SK-N-SH treated with all-trans-retinoic acid at 6 μM for 48 hours (cell line): ENCODE measurements around the gene TFAP2A.

Experiments used
- ATAC-seq: fragments of 200-7000 bp; cut with Tn5 transposase; 3 replicates; pipeline ENCODE4 v1.9.1; 2020; ENCODE audit warnings: mild to moderate bottlenecking, moderate library complexity
- BACH2 ChIP-seq: fragments of 250-450 bp; sonication (Bioruptor Pico); IDR thresholded peaks from 2 replicates; pipeline ENCODE4 v1.9.0; 2021; ENCODE audit warnings: mild to moderate bottlenecking, borderline replicate concordance
- CREB5 ChIP-seq: fragments of 250-450 bp; sonication (Bioruptor Pico); IDR thresholded peaks from 2 replicates; pipeline ENCODE4 v1.5.1; 2020; ENCODE audit warnings: low read depth, mild to moderate bottlenecking, moderate library complexity
- CSDC2 ChIP-seq: fragments of 250-450 bp; sonication (Bioruptor Pico); IDR thresholded peaks from 2 replicates; pipeline ENCODE4 v1.5.0; 2020; ENCODE audit warnings: mild to moderate bottlenecking, moderate library complexity
- ESRRG ChIP-seq: fragments of 250-450 bp; sonication (Bioruptor Pico); IDR thresholded peaks from 2 replicates; pipeline ENCODE4 v1.6.1; 2021; ENCODE audit warnings: mild to moderate bottlenecking
- GLIS3 ChIP-seq: fragments of 250-450 bp; sonication (Bioruptor Pico); IDR thresholded peaks from 2 replicates; pipeline ENCODE4 v1.5.0; 2020; ENCODE audit warnings: mild to moderate bottlenecking, moderate library complexity
- ISL1 ChIP-seq: fragments of 250-450 bp; sonication (Bioruptor Pico); IDR thresholded peaks from 2 replicates; pipeline ENCODE4 v2.1.2; 2022; ENCODE audit warnings: mild to moderate bottlenecking, moderate library complexity
- OSR1 ChIP-seq: fragments of 250-450 bp; sonication (Bioruptor Pico); IDR thresholded peaks from 2 replicates; pipeline ENCODE4 v1.8.0; 2022; ENCODE audit warnings: moderate library complexity, mild to moderate bottlenecking, inconsistent platforms
- PATZ1 ChIP-seq: fragments of 250-450 bp; sonication (Bioruptor Pico); IDR thresholded peaks from 2 replicates; pipeline ENCODE4 v1.8.0; 2020; ENCODE audit warnings: mild to moderate bottlenecking, moderate library complexity, borderline replicate concordance
- PPARA ChIP-seq: fragments of 250-450 bp; sonication (Bioruptor Pico); IDR thresholded peaks from 2 replicates; pipeline ENCODE4 v1.5.0; 2020; ENCODE audit warnings: mild to moderate bottlenecking, borderline replicate concordance
- RARB ChIP-seq: fragments of 250-450 bp; sonication (Bioruptor Pico); IDR thresholded peaks from 2 replicates; pipeline ENCODE4 v1.8.0; 2021; ENCODE audit warnings: mild to moderate bottlenecking, moderate library complexity
- SNAI2 ChIP-seq: fragments of 250-450 bp; sonication (Bioruptor Pico); IDR thresholded peaks from 2 replicates; pipeline ENCODE4 v1.5.0; 2020; ENCODE audit warnings: mild to moderate bottlenecking, moderate library complexity
- TOX ChIP-seq: fragments of 250-450 bp; sonication (Bioruptor Pico); IDR thresholded peaks from 2 replicates; pipeline ENCODE4 v1.8.0; 2021; ENCODE audit warnings: mild to moderate bottlenecking, moderate library complexity, borderline replicate concordance
- TSHZ2 ChIP-seq: fragments of 250-450 bp; sonication (Bioruptor Pico); IDR thresholded peaks from 2 replicates; pipeline ENCODE4 v1.5.0; 2020; ENCODE audit warnings: mild to moderate bottlenecking, moderate library complexity
- ZC3H10 ChIP-seq: fragments of 250-450 bp; sonication (Bioruptor Pico); IDR thresholded peaks from 2 replicates; pipeline ENCODE4 v1.5.1; 2021; ENCODE audit warnings: mild to moderate bottlenecking, moderate library complexity
- ZFP30 ChIP-seq: fragments of 450-650 bp; formaldehyde crosslinking; IDR thresholded peaks from 2 replicates; pipeline ENCODE4 v1.5.0; 2022; ENCODE audit warnings: mild to moderate bottlenecking, moderate library complexity
- ZNF8 ChIP-seq: fragments of 450-650 bp; formaldehyde crosslinking; IDR thresholded peaks from 2 replicates; pipeline ENCODE4 v1.5.0; 2020; ENCODE audit warnings: mild to moderate bottlenecking, moderate library complexity
- TF ChIP-seq, protein P1 (sequence below): fragments of 250-450 bp; sonication (Bioruptor Pico); IDR thresholded peaks from 2 replicates; pipeline ENCODE4 v1.5.1; 2021; ENCODE audit warnings: mild to moderate bottlenecking, moderate library complexity
- TF ChIP-seq, protein P2 (sequence below): fragments of 250-450 bp; sonication (Bioruptor Pico); IDR thresholded peaks from 2 replicates; pipeline ENCODE4 v1.8.0; 2021; ENCODE audit warnings: low read depth, mild to moderate bottlenecking, moderate library complexity, borderline replicate concordance

TFAP2A gene

DNA sequence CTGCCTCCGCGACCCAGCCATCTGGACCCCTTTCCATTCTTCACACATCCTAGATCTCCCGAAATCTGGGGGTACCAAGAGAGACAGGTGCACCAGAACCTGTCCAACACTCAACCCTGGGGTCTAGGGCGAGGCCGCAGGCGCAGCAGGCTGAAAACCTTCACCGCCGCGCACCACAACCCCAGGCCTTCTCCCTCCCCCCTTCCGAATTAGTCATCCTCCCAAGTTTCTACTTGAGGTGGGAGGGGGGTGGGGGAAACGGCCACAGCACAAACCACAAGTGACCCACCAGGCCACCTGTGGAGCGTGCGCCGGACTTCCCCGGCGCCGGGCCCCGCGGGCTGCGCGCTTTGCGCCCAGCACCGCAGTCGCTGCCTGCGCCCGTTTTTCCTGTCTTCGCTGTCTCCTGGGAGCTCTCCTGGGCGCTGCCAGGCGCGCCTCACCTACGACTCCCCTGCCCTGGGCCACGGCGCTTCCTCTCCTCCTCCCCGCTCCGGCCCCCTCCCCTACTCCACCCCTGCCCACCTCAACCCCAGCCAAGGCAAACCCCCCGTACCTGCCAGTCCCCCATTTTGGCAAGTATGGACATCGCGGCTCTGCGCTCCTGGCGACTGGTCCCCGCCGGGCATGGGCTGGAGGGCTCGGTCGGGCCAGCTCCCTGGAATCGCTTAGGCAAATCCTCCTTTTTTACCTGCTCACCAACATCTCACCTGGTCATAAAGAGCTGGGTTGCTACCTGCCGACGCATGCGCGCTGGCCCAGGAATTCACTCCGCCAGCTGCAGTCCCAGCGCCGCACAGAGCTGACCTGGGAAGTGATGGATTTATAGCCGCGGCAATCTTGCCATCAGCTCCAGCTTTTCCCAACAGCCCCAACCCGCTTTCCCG is 4.2 kb upstream of the TFAP2A start:
- no peak for ATAC-seq
- TF ChIP-seq SNAI2 (CRISPR knock-in tag) (no peak), ESRRG (CRISPR knock-in tag) (no peak)

GRCh38 chr6:10418361-10418861 is 3.5 kb upstream of the TFAP2A start:
- ATAC-seq: no peak
- TF ChIP-seq, protein P1, sequence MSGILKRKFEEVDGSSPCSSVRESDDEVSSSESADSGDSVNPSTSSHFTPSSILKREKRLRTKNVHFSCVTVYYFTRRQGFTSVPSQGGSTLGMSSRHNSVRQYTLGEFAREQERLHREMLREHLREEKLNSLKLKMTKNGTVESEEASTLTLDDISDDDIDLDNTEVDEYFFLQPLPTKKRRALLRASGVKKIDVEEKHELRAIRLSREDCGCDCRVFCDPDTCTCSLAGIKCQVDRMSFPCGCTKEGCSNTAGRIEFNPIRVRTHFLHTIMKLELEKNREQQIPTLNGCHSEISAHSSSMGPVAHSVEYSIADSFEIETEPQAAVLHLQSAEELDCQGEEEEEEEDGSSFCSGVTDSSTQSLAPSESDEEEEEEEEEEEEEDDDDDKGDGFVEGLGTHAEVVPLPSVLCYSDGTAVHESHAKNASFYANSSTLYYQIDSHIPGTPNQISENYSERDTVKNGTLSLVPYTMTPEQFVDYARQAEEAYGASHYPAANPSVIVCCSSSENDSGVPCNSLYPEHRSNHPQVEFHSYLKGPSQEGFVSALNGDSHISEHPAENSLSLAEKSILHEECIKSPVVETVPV: no peak
- TF ChIP-seq TOX (CRISPR knock-in tag) (no peak), GLIS3 (no peak), ZNF8 (CRISPR knock-in tag) (no peak), RARB (CRISPR knock-in tag) (no peak), ZC3H10 (CRISPR knock-in tag) (no peak), TSHZ2 (CRISPR knock-in tag) (no peak), ZFP30 (CRISPR knock-in tag) (no peak), BACH2 (CRISPR knock-in tag) (no peak), CREB5 (CRISPR knock-in tag) (no peak), OSR1 (CRISPR knock-in tag) (no peak), CSDC2 (CRISPR knock-in tag) (no peak), PPARA (CRISPR knock-in tag) (no peak), PATZ1 (CRISPR knock-in tag) (no peak), ISL1 (CRISPR knock-in tag) (no peak), ESRRG (CRISPR knock-in tag) (no peak)
- TF ChIP-seq, all 23 proteins: peak for 0

DNA sequence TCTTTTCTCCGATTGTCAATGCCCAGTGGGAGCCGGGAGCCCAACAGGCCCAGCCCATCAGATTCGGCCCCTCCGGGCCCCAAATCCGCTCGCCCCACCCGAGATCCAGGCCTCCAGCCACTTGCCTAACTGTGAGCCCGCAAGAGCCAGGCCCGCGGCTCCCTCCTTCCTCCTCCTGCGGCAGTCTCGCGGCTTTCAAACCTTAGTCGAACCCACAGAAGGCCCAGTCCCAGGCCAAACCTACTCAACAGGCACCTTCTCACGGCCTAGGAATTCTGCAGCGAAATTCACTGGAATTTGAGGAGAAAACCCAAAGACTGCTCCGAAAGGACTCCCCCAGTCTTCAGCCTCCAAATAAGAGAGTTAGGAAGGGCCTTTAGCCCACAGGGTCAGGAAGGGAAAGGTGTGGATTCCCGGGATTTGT is 2.8 kb upstream of the TFAP2A start:
- TF ChIP-seq, protein P2, sequence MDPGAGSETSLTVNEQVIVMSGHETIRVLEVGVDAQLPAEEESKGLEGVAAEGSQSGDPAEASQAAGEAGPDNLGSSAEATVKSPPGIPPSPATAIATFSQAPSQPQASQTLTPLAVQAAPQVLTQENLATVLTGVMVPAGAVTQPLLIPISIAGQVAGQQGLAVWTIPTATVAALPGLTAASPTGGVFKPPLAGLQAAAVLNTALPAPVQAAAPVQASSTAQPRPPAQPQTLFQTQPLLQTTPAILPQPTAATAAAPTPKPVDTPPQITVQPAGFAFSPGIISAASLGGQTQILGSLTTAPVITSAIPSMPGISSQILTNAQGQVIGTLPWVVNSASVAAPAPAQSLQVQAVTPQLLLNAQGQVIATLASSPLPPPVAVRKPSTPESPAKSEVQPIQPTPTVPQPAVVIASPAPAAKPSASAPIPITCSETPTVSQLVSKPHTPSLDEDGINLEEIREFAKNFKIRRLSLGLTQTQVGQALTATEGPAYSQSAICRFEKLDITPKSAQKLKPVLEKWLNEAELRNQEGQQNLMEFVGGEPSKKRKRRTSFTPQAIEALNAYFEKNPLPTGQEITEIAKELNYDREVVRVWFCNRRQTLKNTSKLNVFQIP: no peak
- TF ChIP-seq PATZ1 (CRISPR knock-in tag): no peak
- no peak for TF ChIP-seq ZNF8 (CRISPR knock-in tag)
- TF ChIP-seq PPARA (CRISPR knock-in tag): no peak
- TF ChIP-seq ZC3H10 (CRISPR knock-in tag): no peak
- ATAC-seq: no peak
